GM19240 (cell line): ENCODE results near the gene SPINT2.
"Not testable (repeated sequence)": the region's sequence is repeated elsewhere in the genome, so short reads cannot be mapped to it uniquely, and the experiment has no call there.

ENCODE experiments used
- DNase-seq: peaks from one replicate; pipeline ENCODE4 v3.0.0; 2011; ENCODE audit warnings: low spot score; ENCODE audit not compliant: insufficient read length

SPINT2 gene, protein sequence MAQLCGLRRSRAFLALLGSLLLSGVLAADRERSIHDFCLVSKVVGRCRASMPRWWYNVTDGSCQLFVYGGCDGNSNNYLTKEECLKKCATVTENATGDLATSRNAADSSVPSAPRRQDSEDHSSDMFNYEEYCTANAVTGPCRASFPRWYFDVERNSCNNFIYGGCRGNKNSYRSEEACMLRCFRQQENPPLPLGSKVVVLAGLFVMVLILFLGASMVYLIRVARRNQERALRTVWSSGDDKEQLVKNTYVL

GRCh38 chr19:38264486-38265212 is at the start of gene SPINT2:
Gene SPINT2, plus strand, starts transcription at chr19:38264573. Its CDS starts 320 bp downstream, at chr19:38264893.
- no peak for DNase-seq

DNA sequence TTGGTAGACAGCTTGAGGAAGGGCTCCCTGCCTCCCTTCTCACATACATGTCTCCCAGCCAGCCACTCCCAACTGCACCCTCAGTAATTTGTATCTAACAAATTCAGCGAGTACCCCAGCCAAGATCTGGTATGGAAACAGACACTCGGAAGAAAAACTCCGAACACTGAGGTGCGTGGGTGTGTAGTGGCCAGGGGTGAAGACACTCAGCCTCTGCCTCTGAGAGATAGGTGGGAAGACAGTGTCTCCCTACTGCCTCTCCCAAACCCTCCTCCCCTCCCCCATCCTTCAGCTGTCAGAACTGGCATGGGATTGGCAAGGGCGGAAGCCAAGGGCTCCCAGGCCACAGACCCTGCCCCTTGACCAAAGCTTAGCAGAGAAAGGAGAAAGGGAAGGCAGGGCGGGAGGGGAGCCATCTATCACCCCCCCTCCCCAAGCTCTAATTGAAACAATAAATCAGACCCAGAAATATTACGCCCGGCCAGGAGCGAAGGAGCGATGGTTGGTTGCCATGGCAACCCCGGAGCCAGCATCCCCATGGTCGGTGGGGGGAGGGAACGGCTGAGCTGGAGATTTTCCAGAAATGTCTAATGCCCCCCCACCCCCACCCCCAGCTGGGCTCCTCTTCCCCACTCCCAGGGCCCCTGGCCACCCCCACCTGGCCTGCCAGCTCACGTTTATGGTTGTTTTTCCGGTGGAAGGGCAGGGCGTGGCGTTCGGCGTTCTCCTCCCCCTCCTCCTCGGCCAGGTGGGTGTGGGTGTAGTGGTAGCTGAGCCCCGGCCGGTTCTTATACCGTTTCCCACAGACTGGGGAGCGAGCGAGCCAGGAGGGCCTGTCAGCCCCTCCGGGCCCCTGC is 47.4 kb upstream of the SPINT2 start:
- no peak for DNase-seq

DNA sequence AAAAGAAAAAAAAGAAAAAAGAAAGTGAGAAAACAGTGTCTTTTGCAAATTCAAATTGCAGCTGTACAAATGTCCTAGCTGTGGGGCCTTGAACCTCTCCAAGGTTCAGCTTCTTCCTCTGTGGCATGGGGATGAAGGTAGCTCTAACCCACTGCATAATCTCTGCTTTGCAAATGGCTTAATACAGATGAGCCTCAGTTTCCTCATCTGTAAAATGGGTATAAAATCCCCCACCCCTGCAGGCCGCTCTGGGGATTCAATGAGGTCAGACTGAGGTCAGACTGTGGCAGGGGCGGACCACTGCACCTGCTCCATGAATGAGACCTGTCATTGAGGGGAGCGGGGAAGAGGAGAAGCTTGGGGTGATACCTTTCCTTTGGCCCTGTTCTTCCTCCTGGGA is 46.2 kb upstream of the SPINT2 start:
- no peak for DNase-seq

- no peak for DNase-seq
These were observed 45.2 kb upstream of the SPINT2 start for GRCh38 chr19:38219221-38219620.

- DNase-seq = no peak
These were observed 43.0 kb upstream of the SPINT2 start for GRCh38 chr19:38221421-38221820.

GRCh38 chr19:38221919-38222830 is 42.2 kb upstream of the SPINT2 start:
- DNase-seq = no peak

GRCh38 chr19:38223119-38223523 is 41.3 kb upstream of the SPINT2 start:
- no peak for DNase-seq

DNA sequence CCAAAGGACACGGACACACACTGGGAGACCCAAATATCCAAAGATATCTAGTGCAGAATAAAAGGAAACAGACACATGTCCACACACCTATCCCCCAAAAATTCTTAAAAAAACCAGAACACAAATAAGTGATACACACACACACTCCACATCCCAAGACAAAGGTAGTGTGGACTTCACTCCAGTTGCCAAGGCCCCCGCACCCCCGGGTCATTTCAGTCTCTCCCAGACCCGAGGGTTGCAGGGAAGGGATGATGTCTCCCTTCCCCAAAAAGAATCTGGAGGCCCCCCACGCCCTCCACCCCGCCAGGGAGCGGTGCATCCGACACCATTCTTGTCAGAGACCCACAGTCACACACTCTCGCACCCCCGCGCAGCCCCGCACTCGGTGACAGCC is 40.8 kb upstream of the SPINT2 start:
- no peak for DNase-seq

GRCh38 chr19:38224014-38224862 is 40.1 kb upstream of the SPINT2 start, which contains the start of gene DPF1:
Gene DPF1, minus strand, starts transcription at chr19:38224222. Its CDS starts 80 bp downstream, at chr19:38224142.
- peak; percentile 97 for DNase-seq

DNA sequence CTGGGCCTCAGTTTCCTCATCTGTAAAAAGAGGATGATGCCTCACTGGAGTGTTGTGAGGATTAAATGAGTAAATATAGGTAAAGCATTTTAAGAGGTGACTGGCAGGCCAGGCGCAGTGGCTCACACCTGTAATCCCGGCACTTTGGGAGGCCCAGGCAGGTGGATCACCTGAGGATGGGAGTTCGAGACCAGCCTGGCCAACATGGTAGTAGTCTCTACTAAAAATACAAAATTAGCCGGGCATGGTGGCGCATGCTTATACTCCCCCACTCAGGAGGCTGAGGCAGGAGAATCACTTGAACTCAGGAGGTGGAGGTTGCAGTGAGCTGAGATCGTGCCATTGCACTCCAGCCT is 39.5 kb upstream of the SPINT2 start:
- DNase-seq = not testable (repeated sequence)

- DNase-seq = no peak
These were observed 36.9 kb upstream of the SPINT2 start for GRCh38 chr19:38227287-38228004.

- no peak for DNase-seq
These were observed 36.4 kb upstream of the SPINT2 start for GRCh38 chr19:38228005-38228377.

DNA sequence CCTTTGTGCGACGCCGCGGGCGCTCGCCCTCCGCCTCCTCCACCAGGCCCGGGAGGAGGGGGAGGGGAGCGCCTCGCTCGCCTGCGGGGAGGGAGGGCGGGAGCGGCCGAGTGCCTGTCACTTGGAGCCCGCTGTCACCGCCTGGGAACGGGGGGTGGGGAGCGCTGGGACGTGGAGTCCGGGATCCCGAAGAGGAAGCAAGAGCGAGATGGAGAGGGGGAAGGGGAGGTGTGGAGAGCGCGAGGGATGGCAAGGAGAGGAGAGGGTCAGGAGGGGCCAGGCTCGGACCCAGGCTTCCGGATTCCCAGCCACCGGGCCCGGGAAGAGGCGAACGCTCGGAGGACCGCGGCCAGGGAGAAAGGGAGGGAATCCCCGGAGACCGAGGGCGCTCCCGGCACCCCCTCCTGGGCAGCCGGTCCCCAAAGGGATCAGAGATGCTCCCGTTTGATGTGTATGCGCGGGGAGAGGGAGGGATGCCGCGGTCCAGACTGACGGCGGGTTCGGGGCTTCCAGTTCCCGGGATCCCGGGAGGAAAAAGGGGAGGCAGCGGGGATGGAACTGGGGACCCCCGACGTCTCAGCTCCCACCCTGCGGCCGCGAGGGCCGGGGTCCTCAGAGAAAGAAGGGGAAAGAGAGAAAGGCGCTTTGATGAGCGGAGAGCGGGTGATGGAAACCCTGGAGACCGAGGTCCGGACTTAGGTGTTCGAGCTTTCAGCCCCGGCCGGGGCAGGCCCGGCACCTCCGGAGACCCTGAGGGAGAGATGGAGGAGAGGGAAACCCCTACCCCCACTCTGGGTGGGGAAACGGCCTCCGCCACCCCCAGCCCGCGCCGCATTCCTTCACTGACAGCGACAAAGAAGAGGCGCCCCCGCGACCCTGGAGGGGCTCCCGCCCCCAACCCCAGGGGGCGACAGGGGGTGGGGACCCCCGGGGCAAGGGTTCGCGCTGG is 35.6 kb upstream of the SPINT2 start:
- no peak for DNase-seq

GRCh38 chr19:38229585-38230073 is 34.7 kb upstream of the SPINT2 start:
- DNase-seq = peak; percentile 90

- not testable (repeated sequence) for DNase-seq
These were observed 33.8 kb upstream of the SPINT2 start for GRCh38 chr19:38230506-38231133.

DNA sequence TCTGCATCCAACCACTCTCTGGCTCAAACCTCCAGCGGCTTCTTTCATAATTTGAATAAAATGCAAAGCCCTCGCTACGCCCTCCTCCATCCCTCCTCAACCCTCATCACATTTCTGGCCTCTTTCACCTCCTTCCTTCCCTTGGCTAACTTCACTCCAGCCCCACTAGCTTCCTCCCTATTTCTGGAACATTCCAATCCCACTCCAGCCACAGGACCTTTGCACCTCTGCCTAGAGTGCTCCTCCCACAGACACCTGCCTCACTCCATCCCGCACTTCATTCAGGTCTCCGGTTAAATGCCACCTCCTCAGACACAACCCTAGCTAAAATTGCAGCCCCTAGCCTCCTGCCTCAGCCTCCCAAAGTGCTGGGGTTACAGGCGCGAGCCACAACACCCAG is 32.5 kb upstream of the SPINT2 start:
- no peak for DNase-seq

GRCh38 chr19:38233740-38234251 is 30.6 kb upstream of the SPINT2 start:
- peak; percentile 81 for DNase-seq
